Ovary (tissue), 3 donors: ENCODE results near the gene TRIM10.
"Not testable (repeated sequence)": the region's sequence is repeated elsewhere in the genome, so short reads cannot be mapped to it uniquely, and the experiment has no call there.

Experiments
- POLR2A ChIP-seq: fragments of 450-650 bp; IDR thresholded peaks from one replicate; pipeline ENCODE4 v1.6.1; 2017; ENCODE audit warnings: antibody characterized with exemption, mild to moderate bottlenecking, moderate library complexity
- TF ChIP-seq, protein P1 (sequence below), 3 donors: fragments of 450-650 bp in 2 of 3; fragments of 200-600 bp in 1 of 3; IDR thresholded peaks; one replicate each; pipeline versions ENCODE4 v1.5.1 to v1.8.0; 2016 to 2022; ENCODE audit warnings: antibody characterized with exemption in 3 of 3, mild to moderate bottlenecking in 1 of 3
- donor health status: DM: no; HTN: no; CAD: no.

DNA sequence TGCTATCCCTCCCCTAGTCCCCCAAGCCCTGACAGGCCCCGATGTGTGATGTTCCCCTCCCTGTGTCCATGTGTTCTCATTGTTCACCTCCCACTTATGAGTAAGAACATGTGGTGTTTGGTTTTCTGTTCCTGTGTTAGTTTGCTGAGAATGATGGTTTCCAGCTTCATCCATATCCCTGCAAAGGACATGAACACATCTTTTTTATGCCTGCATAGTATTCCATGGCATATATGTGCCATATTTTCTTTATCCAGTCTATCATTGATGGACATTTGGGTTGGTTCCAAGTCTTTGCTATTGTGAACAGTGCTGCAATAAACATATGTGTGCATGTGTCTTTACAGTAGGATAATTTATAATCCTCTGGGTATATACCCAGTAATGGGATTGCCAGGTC is 4.2 kb upstream of the TRIM10 start:
- TF ChIP-seq, protein P1, sequence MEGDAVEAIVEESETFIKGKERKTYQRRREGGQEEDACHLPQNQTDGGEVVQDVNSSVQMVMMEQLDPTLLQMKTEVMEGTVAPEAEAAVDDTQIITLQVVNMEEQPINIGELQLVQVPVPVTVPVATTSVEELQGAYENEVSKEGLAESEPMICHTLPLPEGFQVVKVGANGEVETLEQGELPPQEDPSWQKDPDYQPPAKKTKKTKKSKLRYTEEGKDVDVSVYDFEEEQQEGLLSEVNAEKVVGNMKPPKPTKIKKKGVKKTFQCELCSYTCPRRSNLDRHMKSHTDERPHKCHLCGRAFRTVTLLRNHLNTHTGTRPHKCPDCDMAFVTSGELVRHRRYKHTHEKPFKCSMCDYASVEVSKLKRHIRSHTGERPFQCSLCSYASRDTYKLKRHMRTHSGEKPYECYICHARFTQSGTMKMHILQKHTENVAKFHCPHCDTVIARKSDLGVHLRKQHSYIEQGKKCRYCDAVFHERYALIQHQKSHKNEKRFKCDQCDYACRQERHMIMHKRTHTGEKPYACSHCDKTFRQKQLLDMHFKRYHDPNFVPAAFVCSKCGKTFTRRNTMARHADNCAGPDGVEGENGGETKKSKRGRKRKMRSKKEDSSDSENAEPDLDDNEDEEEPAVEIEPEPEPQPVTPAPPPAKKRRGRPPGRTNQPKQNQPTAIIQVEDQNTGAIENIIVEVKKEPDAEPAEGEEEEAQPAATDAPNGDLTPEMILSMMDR (IDR thresholded peaks at IDR 0.05): not testable (repeated sequence)
- TF ChIP-seq POLR2A: not testable (repeated sequence)
